HepG2 (cell line): ENCODE measurements around the gene SLC9A9. TPM values are rescaled to one million over a fixed set of nuclear protein-coding genes. Genes with fewer than 3 reads are reported as not detected.

Source experiments
- ATAC-seq: fragments of 200-7000 bp; cut with Tn5 transposase; 3 replicates; pipeline ENCODE4 v1.9.1; 2020; ENCODE audit warnings: mild to moderate bottlenecking, moderate library complexity
- BruUV-seq: library from RNA; stranded (reverse); fragments of 400-500 nt; replicated peaks from 2 replicates; lab custom pipeline; 2021; lab: Mats Ljungman, UMichigan
- CTCF ChIA-PET: fragments of 300-600 bp; formaldehyde crosslinking; extraction: SDS; loops from one replicate; lab custom pipeline; 2021; ENCODE audit warnings: low total read pairs, inconsistent platforms, low intra/inter-chr PET ratio; lab: Yijun Ruan, JAX
- POLR2A ChIA-PET: fragments of 350-600 bp; sonication (Branson Sonifier 250); formaldehyde crosslinking; loops from one replicate; lab custom pipeline; 2020; ENCODE audit warnings: antibody characterized with exemption, inconsistent platforms; lab: Yijun Ruan, JAX
- DNase-seq: peaks from one replicate; pipeline ENCODE4 v3.0.0-alpha.2; 2015; ENCODE audit warnings: low spot score
- FAIRE-seq: peaks from 3 replicates; lab custom pipeline; 2011; peaks lifted over from hg19 to GRCh38; lab: Jason Lieb, UNC
- H2AFZ ChIP-seq: one replicate; pipeline ENCODE4 v1.6.1; 2011; ENCODE audit warnings: low read length, inconsistent platforms
- H3K27ac ChIP-seq: fragments of 300-600 bp; 3 replicates; pipeline ENCODE4 v1.8.0; 2011; ENCODE audit warnings: mixed run types, mild to moderate bottlenecking, mixed read lengths, low read length, inconsistent platforms; ENCODE audit not compliant: insufficient read depth; ENCODE audit errors: extremely low read length
- H3K27me3 ChIP-seq, 2 experiments: fragments of 200-600 bp in 1 of 2; 2 replicates in 1 of 2; 3 replicates in 1 of 2; pipeline versions ENCODE4 v1.6.0 to v1.8.0; 2011; ENCODE audit warnings: low read length in 2 of 2, mild to moderate bottlenecking in 2 of 2, moderate library complexity in 2 of 2, inconsistent platforms in 1 of 2; ENCODE audit not compliant: insufficient read depth in 2 of 2, control insufficient read depth in 1 of 2
- H3K36me3 ChIP-seq, 2 experiments: fragments of 200-600 bp in 1 of 2; replicated peaks in 1 of 2; 2 replicates in 1 of 2; 3 replicates in 1 of 2; pipeline versions ENCODE4 v1.5.1 to v1.8.0; 2011; ENCODE audit warnings: low read length in 2 of 2, inconsistent platforms in 1 of 2; ENCODE audit not compliant: insufficient read depth in 2 of 2, control insufficient read depth in 1 of 2
- H3K4me1 ChIP-seq: 2 replicates; pipeline ENCODE4 v1.5.1; 2012; ENCODE audit warnings: low read length, inconsistent platforms; ENCODE audit not compliant: insufficient read depth
- H3K4me2 ChIP-seq: 2 replicates; pipeline ENCODE4 v1.6.0; 2011; ENCODE audit warnings: low read depth, low read length, inconsistent platforms
- H3K4me3 ChIP-seq, 3 experiments: fragments of 200-600 bp in 1 of 3; sonication (generic), shearing (Covaris generic) in 1 of 3; replicated peaks in 1 of 3; 2 replicates each; pipeline ENCODE4 v1.5.1; 2011 to 2016; ENCODE audit warnings: low read length in 3 of 3, inconsistent platforms in 2 of 3, low read depth in 2 of 3, mild to moderate bottlenecking in 2 of 3, control low read depth in 1 of 3, mixed read lengths in 1 of 3; ENCODE audit not compliant: insufficient read depth in 1 of 3
- H3K79me2 ChIP-seq: one replicate; pipeline ENCODE4 v1.6.1; 2011; ENCODE audit warnings: low read length, inconsistent platforms; ENCODE audit not compliant: insufficient read depth
- H3K9ac ChIP-seq: 2 replicates; pipeline ENCODE4 v1.6.0; 2011; ENCODE audit warnings: mild to moderate bottlenecking, low read depth, low read length, inconsistent platforms; ENCODE audit not compliant: insufficient read depth
- H3K9me3 ChIP-seq: 2 replicates; pipeline ENCODE4 v1.5.1; 2012; ENCODE audit warnings: mild to moderate bottlenecking, low read length
- H4K20me1 ChIP-seq: 2 replicates; pipeline ENCODE4 v1.6.0; 2011; ENCODE audit warnings: inconsistent platforms, mild to moderate bottlenecking, low read length, moderate library complexity; ENCODE audit not compliant: insufficient read depth
- ATF4 ChIP-seq, 2 experiments: fragments of 450-650 bp in 1 of 2; sonication (generic) in 1 of 2; formaldehyde crosslinking; IDR thresholded peaks; 2 replicates each; pipeline versions ENCODE4 v1.5.0 to v1.8.0; 2020 to 2022; ENCODE audit warnings: mild to moderate bottlenecking in 1 of 2, missing genetic modification reagents in 1 of 2
- ELF4 ChIP-seq: sonication (generic); formaldehyde crosslinking; IDR thresholded peaks from 2 replicates; pipeline ENCODE4 v1.5.0; 2020; ENCODE audit warnings: missing genetic modification reagents, mild to moderate bottlenecking, moderate library complexity, borderline replicate concordance
- ETV5 ChIP-seq: IDR thresholded peaks from 2 replicates; pipeline ENCODE4 v1.6.1; 2018; ENCODE audit warnings: missing biosample characterization, missing genetic modification reagents, inconsistent platforms, borderline replicate concordance
- HBP1 ChIP-seq: IDR thresholded peaks from 2 replicates; pipeline ENCODE4 v1.6.1; 2016; ENCODE audit warnings: low read depth, control low read depth
- JUNB ChIP-seq: sonication (generic); formaldehyde crosslinking; IDR thresholded peaks from 2 replicates; pipeline ENCODE4 v1.8.0; 2022; ENCODE audit warnings: missing genetic modification reagents, mild to moderate bottlenecking, borderline replicate concordance
- NPAS2 ChIP-seq: sonication (generic); formaldehyde crosslinking; IDR thresholded peaks from 2 replicates; pipeline ENCODE4 v1.8.0; 2022; ENCODE audit warnings: mild to moderate bottlenecking, missing genetic modification reagents, borderline replicate concordance
- PAX8 ChIP-seq: sonication (generic); formaldehyde crosslinking; IDR thresholded peaks from 2 replicates; pipeline ENCODE4 v1.8.0; 2022; ENCODE audit warnings: mild to moderate bottlenecking, missing genetic modification reagents, borderline replicate concordance
- RFXAP ChIP-seq: sonication (generic); formaldehyde crosslinking; IDR thresholded peaks from 2 replicates; pipeline ENCODE4 v1.4.0; 2020; ENCODE audit warnings: missing genetic modification reagents, borderline replicate concordance
- RNF219 ChIP-seq: sonication (generic); formaldehyde crosslinking; IDR thresholded peaks from 2 replicates; pipeline ENCODE4 v1.5.0; 2020; ENCODE audit warnings: mild to moderate bottlenecking, missing genetic modification reagents
- THYN1 ChIP-seq: sonication (generic); formaldehyde crosslinking; IDR thresholded peaks from 2 replicates; pipeline ENCODE4 v1.8.1; 2023; ENCODE audit warnings: low read depth, mild to moderate bottlenecking, moderate library complexity, missing genetic modification reagents, borderline replicate concordance
- ZNF34 ChIP-seq: sonication (generic); formaldehyde crosslinking; IDR thresholded peaks from 2 replicates; pipeline ENCODE4 v1.4.0; 2020; ENCODE audit warnings: mild to moderate bottlenecking, missing genetic modification reagents, borderline replicate concordance
- ZNF501 ChIP-seq: sonication (generic); formaldehyde crosslinking; IDR thresholded peaks from 2 replicates; pipeline ENCODE4 v1.5.1; 2020; ENCODE audit warnings: mild to moderate bottlenecking, moderate library complexity, missing genetic modification reagents
- ZNF546 ChIP-seq: sonication (generic); formaldehyde crosslinking; conservative IDR thresholded peaks from 2 replicates; pipeline ENCODE4 v1.8.1; 2023; ENCODE audit warnings: mild to moderate bottlenecking, missing genetic modification reagents
- ZNF556 ChIP-seq: sonication (generic); formaldehyde crosslinking; IDR thresholded peaks from 2 replicates; pipeline ENCODE4 v1.4.0; 2020; ENCODE audit warnings: mild to moderate bottlenecking, missing genetic modification reagents, borderline replicate concordance
- ZNF740 ChIP-seq: sonication (generic); formaldehyde crosslinking; IDR thresholded peaks from 2 replicates; pipeline ENCODE4 v1.4.0; 2020; ENCODE audit warnings: missing genetic modification reagents
- WGBS: methylation state at CpG from one replicate; pipeline ENCODE4 v1.1.6; 2017; ENCODE audit warnings: low lambda C conversion rate; 5-methylcytosine and 5-hydroxymethylcytosine counted together
- in situ Hi-C: cut with HindIII; loops from 2 replicates; pipeline ENCODE4 v1.10.0; 2017; ENCODE audit warnings: low pct_unique_long_range_greater_than_20kb; ENCODE audit not compliant: extremely low pct_ligation_motif_present
- intact Hi-C: fragments of 100-400 bp; cut with micrococcal nuclease; formaldehyde crosslinking; loops from one replicate; pipeline ENCODE4 v1.10.0; 2022; ENCODE audit not compliant: unreplicated experiment
- polyA plus RNA-seq, 8 experiments: library from polyadenylated mRNA; depleted of rRNA in 3 of 8; stranded (reverse) in 7 of 8; unstranded in 1 of 8; fragments of >200 nt; fragmentation: Illumina TruSeq in 4 of 8; extraction: Trizol in 4 of 8; gene quantifications; 2 replicates each; pipeline versions ENCODE4 v1.2.1 to v1.2.3, GENCODE V29; 2011 to 2016; ENCODE audit warnings: low read depth in 4 of 8, missing spikeins in 1 of 8, mixed read lengths in 1 of 8; ENCODE audit not compliant: insufficient read depth in 1 of 8
- total RNA-seq, 5 experiments: library from RNA; depleted of rRNA; stranded (reverse); fragments of >200 nt; fragmentation: Illumina TruSeq; extraction: Trizol; gene quantifications; 2 replicates each; pipeline ENCODE4 v1.2.3, GENCODE V29; 2016; ENCODE audit warnings: low read depth in 1 of 5

Gene SLC9A9
- total and polyA plus RNA-seq, 2 of the 13 experiments (the other 11 are each of a cell fraction or from before 2014, with no cell fraction given): not detected

- ChIA-PET CTCF (no interaction called here), POLR2A (no interaction called here)
- no peak overlapping the region for H3K4me2 ChIP-seq
- no peaks in the 10 kb centered on the region for H3K27me3 ChIP-seq
- no peak for FAIRE-seq
- no peaks in the 10 kb centered on the region for H3K4me1 ChIP-seq
- H4K20me1 ChIP-seq: no peaks in the 10 kb centered on the region
- no peak overlapping the region for H3K4me3 ChIP-seq
- no peaks in the 10 kb centered on the region for H3K36me3 ChIP-seq
- no peak for DNase-seq
- no peak for ATAC-seq
- no peaks in the 10 kb centered on the region for H3K9me3 ChIP-seq
- H3K79me2 ChIP-seq: no peaks in the 10 kb centered on the region
- H3K27ac ChIP-seq: no peak overlapping the region
- in situ Hi-C loops (no loop called here), intact Hi-C loops (no loop called here)
- H2AFZ ChIP-seq: no peak overlapping the region
- BruUV-seq: no TSS peak
- no peak for TF ChIP-seq RFXAP (CRISPR knock-in tag)
- TF ChIP-seq ZNF556: no peak
- no peak for TF ChIP-seq ZNF546
- no peak for TF ChIP-seq RNF219
- no peak overlapping the region for H3K9ac ChIP-seq
These were observed 282.3 kb downstream of the SLC9A9 start for GRCh38 chr3:143565951-143566350.

- ChIA-PET CTCF (no interaction called here), POLR2A (no interaction called here)
- ATAC-seq (no peak), FAIRE-seq (no peak), DNase-seq (no peak)
- WGBS: 4% methylated on average over 3 of the region's 3 CpGs
- Histone ChIP-seq H3K36me3 (no peaks in the 10 kb centered on the region), H3K9me3 (peaks cover 5% of the 10 kb centered on the region; the same call in 1 of the 2 replicates), H3K9ac (no peak overlapping the region), H3K4me3 (no peak overlapping the region), H4K20me1 (no peaks in the 10 kb centered on the region), H3K27me3 (no peaks in the 10 kb centered on the region), H2AFZ (no peak overlapping the region), H3K4me1 (no peaks in the 10 kb centered on the region), H3K4me2 (no peak overlapping the region), H3K27ac (no peak overlapping the region), H3K79me2 (no peaks in the 10 kb centered on the region)
- in situ Hi-C loops: no loop called here
- intact Hi-C loops: no loop called here
- BruUV-seq: no TSS peak
- TF ChIP-seq ELF4 (no peak), JUNB (no peak), ZNF501 (CRISPR knock-in tag) (no peak), ATF4 (CRISPR knock-in tag; IDR thresholded peaks at IDR 0.05) (no peak), HBP1 (CRISPR knock-in tag) (no peak), PAX8 (no peak), NPAS2 (CRISPR knock-in tag) (no peak), THYN1 (CRISPR knock-in tag) (no peak), ETV5 (CRISPR knock-in tag) (no peak), ZNF740 (no peak), ZNF34 (CRISPR knock-in tag) (no peak)
These were observed 284.5 kb downstream of the SLC9A9 start for GRCh38 chr3:143563786-143564185.
